GM19455 (cell line): Measurements from ENCODE around the gene TFCP2L1.
"Not testable (repeated sequence)": the region's sequence is repeated elsewhere in the genome, so short reads cannot be mapped to it uniquely, and the experiment has no call there.

Experiments
- ATAC-seq: cut with Tn5 transposase; IDR thresholded peaks from one replicate; pipeline ENCODE4 v1.9.1; 2021; ENCODE audit not compliant: unreplicated experiment

Gene TFCP2L1

DNA sequence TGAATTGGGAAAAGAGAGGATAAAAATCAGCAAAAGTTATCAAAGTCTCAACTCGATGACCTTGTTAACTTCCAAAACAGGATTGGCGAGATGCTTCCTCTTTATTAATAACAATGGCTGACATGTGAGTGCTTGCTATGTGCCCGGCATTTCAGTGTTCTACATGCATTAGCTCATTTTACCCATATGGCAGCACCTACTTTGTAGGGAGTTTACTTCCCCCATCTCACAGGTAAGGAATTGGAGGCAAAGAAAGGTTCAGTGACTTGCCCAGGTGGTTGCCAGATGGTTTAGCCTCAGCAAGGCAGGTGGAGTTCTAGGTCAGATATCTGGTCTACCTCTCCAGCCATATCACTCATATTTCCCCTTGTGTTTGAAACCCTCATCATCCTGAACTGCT, 12.4 kb downstream of the TFCP2L1 start:
- ATAC-seq, result no peak

DNA sequence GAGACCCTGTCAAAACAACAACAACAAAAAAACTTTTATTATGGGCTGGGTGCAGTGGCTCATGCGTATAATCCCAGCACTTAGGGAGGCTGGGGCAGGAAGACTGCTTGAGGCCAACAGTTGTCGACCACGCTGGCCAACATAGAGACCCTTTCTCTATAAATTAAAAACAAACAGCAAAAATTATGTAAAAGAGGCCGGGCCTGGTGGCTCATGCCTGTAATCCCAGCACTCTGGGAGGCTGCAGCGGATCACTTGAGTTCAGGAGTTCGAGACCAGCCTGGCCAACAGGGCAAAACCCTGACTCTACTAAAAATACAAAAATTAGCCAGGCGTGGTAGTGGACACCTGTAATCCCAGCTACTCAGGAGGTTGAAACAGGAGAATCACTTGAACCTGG, 15.6 kb downstream of the TFCP2L1 start:
- ATAC-seq, result not testable (repeated sequence)

DNA sequence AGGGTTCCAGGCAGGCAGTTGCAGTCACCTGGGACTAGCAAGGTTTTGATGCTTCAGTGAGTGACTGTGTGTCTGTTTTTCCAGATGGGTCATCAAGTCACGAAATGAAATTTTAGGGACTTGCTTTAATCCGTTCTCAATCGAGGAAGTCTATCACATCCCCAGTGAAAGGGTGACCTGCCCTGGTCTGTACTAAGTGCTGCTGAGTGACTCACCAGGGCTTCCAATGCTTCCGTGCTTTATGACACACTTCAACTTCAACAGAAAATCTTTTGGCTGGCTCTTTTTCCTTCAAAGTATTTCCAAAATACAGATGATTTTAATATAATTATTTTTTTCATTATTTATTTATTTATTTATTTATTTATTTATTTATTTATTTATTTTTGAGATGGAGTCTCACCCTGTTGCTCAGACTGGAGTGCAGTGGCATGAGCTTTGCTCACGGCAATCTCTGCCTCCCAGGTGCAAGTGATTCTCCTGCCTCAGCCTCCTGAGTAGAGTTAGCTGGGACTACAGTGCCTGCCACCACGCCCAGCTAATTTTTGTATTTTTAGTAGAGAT, 18.4 kb downstream of the TFCP2L1 start:
- no peak for ATAC-seq

DNA sequence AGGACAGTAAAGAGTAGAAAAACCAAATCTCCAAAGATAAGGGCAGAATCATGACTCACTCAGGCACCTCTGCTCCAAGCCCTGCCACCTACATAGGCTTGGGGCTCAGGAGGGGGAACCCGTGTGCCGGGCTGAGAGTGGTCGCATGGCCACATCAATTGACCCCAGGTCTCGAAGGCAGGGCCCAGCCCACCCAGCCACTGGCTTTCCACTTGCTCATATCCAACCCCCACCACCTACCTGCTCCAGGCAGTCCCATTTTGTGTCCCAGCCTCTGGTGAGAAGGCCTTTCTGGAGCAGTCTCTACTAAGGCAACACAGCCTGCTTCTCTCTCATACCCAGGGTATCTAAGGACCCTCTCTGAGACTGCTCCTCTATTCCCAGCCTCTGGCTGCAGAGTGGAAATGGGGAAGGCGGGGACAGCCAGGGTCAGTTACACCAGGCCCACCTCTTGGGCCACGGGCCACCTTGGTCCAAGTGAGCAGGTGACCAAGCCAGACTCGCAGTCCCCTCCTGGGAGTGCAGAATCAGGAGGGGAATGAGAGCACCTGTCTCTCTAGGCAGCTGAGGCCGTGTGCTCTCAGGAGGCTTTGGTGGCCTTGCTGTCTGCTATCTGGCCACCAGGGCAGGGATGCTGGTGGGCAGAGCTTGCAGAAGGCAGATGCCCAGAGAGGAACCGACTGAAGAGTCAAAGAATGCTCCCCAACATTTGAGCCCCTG, 20.8 kb downstream of the TFCP2L1 start:
- no peak for ATAC-seq

DNA sequence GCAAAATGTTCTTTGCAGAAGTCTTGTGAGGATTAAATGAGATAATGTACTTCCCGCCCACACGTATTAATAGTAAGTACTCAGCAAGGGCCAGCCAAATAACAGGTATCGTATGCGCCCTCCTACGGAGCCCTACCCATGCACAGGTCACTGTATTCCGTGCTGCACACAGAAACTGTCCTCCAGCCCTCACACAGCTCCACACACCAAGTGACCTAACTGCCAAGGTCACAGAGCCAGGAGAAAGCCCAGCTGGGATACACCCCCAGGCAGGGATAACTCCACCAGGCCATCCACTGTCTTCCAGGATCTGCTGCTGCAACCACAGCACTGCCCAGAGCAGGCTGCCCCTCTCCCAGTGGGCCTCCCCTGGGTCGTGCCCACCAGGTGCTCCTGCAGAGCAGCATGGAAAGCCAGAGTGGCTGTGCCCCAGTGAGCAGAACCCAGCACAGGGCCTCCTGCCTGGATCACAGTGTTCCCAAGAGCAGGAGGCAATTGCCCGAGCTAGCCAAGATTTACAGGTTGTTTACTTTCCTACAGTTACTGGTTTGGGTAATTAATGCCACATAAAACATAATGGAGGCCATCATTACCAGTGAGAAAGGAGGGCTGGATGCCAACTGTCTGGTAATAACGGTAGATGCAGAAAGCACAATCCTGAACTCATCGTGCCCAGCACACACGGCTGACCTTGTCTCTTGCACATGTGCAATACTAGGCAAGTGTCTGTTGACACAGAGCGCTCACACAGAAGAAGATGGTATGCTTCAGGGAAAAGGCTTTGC, 24.4 kb downstream of the TFCP2L1 start:
- ATAC-seq, result no peak

DNA sequence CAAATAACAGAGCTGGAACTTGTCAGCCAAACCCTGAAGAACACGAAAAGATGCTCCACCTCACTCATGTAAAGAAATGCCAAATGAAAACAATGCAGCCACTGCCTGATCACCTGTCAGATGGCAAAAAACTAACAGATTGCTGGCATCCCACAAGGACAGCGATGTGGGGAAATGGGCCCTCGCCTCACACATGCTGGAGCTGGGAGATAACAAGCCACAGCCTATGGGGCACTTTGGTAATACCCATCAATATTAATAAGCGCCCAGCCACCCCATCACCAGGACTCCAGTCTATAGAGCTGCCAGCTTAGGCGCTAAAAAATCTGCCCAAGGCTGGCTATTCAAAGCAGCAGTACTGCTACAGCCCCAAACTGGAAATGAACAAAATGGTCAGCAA, 27.0 kb downstream of the TFCP2L1 start:
- no peak for ATAC-seq

DNA sequence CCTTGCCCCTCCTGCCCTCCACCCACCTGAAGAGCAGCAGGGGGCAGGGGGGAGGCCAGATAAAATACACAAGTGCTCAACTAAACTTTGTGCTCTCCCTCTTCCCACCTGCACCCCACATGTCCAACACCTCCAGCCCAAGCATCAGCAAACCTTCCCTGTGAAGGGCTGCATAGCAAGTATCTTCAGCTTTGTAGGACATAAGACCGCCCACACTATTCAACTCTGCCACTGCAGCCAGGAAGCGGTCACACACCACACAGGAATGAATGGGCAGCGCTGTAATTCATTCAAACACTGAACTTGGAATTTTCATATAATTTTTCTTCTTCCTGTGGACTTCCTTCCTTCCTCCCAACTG, 27.5 kb downstream of the TFCP2L1 start:
- ATAC-seq, result no peak

DNA sequence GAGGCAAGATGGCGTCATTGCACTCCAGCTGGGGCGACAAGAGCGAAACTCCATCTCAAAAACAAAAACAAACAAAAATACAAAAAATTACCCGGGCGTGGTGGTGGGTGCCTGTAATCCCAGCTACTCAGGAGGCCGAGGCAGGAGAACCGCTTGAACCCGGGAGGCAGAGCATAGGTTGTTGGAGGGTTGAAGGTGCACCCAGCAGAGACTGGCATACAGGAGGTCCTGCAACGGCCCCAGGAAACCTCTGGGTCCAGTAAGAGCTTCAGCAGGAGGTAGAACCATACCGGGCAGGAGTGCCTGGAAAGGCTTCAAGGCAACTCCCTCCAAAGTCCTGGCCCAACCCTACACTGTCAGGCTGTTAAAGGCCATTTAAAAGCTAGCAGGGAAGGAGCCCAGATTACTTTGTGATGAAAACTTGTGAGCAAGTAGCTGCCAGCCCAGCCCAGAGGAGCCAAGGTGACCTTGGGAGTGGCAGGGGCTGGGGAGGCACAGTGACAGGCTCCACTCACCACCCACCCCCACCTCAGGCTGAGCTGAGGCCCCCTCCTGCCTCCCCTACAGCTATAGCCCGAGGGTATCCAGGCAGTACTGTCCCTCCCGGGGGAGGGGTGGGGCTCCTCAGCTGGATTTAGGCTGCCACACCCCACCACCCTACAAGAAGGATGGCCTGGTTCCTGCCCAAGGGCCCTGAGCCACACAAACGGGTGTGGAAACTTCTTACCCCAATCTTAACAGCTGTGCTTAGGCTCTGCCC, 28.1 kb downstream of the TFCP2L1 start:
- ATAC-seq, result no peak

DNA sequence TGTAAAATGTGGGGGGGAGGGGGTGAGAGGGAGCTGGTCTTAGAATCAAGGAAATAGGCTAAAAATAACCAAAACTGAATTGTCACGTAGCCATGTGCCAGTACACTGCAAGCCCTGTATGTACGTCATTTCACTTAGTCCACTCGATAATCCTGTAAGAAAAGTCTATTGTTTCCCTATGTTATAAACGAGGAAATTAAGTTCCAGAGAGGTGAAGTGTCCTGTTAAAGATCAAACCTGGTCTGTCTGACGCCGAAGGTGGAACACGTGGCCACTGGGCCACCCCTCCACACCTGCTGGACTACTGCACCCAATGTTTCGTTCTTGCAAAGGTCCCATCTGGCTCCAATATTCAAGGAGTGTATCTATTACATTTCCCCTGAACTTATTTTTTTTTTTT, 29.6 kb downstream of the TFCP2L1 start:
- no peak for ATAC-seq

DNA sequence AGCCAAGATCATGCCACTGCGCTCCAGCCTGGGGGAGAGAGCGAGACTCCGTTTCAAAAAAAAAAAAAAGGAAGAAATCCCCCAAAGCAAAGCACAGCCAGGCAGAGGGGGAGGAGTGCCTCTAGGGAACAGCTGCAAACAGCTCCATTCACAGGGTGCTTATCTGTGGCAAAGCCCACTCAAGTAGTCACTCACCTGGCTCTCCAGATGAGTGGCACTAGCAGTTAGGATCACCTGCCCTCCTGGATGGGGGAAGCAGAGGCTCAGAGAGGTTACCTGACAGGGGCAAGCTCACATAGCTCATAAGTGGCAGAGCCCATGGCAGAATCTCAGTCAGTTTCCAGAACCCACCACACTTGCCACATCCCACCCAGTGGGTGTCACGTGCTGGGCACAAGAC, 30.3 kb downstream of the TFCP2L1 start:
- ATAC-seq, result no peak

DNA sequence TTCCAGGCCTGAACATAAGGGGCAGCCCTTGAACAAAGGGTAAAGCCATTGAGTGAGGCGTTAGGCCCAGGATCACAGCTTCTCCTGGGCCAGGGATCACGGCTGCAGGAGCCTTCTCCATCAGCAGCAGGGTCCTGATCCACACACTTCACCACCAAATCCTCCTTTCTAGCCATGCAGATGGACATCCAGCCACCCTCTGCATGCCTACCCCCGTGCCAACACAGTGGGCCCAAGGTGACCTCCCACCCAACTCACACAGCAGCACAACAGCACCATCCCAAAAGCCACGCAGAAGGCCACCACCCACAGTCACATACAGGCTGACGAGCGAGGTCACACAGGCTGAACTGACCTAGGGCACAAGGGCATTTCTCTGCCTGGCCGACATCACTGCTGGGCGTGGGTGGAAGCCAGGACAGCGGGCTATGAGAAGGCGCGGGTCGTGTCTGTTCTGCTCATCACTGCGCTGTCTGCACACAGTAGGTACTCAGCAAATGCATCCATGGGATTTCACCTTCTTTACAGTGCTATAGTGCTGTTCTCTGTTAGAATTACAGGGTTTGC, 31.2 kb downstream of the TFCP2L1 start:
- no peak for ATAC-seq

DNA sequence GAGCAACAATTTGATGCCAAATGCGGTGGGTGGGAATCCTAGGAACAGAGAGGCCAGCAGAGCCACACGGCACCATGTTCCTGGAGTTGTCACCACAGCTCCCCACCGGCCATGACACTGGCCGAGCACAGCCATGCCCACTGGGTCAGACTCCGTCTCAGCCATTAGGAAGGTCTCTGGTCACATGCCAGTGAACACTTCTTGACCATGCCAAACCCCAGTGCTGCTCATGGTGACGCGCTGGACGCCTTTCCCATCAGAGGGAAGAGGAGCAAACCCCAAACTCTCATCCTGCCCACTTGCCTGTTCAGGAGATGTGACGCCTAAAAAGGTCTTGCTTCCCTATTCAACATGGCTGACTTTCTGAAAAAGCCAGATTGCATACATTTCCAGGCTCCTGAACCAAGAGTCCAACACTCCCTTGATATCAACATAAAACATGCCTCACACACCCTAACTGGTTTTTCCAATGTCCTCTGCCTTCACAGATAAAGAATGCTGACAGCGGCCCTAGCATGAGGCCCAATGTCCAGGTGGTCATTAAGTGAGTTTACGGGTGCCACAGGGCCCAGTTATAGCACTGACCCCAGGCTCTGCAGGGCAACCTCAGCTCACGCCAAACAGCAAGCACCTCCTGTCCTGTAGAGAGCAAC, 31.9 kb downstream of the TFCP2L1 start:
- ATAC-seq, result no peak

DNA sequence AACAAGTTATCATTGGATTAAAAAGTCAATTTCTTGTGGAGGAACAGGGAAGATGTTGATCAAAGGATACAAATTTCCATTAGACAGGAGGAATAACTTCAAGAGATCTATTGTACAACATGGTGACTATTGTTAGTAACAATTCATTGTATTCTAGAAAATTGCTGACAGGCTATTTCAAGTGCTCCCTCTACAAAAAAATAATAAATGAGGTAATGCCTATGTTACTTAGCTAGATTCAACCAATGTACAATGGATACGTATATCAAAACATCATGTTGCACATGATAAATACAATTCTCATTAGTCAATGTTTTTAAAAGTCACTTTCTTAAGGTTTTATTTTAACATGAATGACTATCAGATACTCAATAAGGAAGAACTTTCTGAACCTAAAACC, 33.5 kb downstream of the TFCP2L1 start:
- no peak for ATAC-seq

DNA sequence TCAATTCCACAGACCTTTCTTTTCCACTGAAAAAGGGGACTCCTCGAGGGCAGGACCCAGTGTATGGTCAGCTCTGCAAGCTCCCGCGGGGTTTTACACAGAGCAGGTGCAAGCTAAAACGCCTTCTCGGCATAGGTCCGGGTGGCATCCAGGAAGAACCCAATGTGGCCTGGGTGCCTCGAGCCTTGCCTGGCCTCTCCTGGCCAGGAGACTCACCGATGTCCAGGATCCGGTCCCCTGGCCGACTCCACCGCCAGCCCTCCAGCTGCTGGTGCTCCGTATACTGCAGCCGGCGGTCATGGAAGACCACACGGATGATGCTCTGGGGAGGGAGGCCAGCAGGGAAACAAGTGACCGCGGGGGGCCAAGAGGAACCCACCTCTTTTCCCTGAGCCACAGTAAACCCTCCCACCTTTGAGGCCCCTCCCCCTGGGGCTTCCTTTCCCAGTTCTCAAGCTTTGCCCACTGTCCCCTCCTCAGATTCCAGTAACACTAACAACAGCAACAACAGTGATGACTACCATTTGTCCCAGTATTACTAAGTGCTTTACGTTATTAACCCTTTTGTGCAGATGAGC, 36.1 kb downstream of the TFCP2L1 start:
- no peak for ATAC-seq

DNA sequence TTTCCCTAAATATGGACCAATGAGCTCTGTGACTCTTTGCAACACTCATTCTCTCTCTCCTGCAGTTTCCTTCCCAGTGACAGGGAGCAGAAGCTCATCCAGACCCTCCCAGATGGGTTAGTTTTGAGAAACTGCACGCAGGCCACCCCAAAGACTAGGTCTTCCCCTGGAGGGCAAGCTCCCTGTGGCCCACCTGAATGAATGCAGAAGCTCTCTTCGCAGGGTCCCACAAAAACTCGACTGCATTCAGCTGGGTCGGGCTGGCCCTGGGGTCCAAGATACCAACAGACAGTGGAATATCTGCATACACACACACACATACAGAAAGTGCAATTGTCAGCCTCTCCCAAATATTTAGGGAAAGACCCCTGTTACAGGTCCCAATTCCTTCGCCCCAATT, 37.0 kb downstream of the TFCP2L1 start:
- ATAC-seq, result no peak

DNA sequence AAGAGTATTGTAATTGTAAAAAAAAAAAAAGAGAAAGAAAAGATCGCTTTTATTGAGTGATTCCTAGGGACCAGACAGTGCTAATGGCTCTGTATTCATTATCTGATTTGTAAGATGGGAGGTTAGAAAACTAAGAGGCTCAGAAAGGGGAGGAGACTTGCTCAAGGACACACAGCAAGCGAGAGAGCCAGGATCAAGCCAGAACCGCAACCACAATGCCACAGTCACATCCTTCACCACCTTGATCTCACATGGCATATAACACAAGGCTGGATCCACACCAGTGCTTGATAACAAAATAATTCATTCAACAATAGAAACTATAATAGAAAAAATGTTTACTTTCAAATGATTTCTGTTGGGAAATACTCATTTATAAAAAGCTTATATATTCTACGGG, 37.5 kb downstream of the TFCP2L1 start:
- ATAC-seq, result no peak

DNA sequence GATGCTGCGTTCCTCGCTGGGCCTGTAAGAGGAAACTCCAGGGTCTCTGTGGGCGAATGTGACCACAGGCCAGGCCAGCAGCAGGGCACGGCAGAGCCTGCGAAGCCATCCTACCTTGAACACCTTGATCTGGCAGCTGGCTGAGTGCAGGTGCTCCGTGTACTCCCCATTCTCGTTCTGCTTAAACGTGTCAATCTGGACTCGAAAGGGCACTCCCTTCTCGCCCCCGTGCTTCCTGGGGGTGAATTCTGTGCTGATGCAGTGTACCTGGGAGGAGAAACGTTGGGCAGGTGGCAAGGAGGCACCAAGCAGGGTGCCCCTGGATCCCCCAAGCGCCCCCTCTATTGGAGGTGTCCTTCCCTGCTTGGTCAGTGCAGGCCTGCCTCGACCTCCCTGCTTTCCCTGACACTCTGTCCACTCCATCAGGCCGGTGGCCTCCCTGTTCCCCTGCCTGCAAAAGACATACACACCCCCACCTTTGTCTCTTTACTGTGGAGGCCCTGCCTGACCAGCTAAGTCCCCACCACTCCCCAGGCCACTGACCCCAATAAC, 38.2 kb downstream of the TFCP2L1 start:
- no peak for ATAC-seq

DNA sequence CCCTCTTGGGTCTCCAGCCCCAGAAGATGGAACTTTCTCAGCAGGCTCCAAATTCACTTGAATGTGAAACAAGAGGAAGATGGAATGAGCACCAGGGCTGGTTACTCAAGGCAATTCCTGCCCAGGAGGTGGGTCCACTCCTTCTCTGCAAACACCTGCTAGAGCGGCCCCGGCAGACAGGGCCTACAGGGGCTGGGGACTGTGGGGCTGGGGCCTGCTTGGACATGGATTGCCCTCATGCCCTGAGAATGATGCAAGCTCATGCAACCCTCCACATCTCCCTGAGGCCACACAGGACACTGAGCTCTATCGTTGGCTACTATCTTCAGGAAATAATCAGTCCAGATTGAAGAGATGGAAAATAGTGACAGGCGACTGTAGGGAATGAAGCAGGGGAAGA, 39.1 kb downstream of the TFCP2L1 start:
- no peak for ATAC-seq

DNA sequence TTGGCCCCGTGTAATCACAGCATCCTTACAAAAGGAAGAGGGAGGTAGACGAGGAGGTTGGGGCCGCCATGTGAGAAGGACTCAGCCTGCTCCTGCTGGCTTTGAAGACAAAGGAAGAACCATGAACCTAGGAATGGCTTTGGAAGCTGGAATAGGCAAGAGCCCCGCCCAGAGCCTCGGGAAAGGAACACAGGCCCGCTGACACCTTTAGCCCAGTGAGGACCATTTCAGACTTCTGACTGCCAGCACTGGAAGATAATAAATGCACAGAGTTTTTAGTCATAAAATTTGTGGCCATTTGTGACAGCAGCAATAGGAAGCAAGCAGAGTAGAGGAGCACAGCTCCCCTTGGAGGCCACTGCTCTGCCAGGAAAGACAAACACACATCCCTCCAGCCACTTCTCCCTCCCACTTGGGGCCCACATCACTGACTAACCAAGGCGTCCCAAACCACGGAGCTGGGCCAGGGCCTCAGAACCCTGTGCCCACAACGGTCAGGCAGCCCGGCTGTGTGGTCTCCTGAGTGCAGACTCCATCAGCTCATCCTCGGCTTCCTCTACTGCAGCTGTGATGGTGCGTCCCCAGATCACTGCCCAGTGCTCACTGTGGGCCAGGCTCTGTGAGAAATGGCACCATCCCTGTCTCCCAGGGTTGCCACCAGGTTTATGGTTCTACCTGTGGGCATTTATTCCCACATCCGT, 39.7 kb downstream of the TFCP2L1 start:
- ATAC-seq, result no peak

DNA sequence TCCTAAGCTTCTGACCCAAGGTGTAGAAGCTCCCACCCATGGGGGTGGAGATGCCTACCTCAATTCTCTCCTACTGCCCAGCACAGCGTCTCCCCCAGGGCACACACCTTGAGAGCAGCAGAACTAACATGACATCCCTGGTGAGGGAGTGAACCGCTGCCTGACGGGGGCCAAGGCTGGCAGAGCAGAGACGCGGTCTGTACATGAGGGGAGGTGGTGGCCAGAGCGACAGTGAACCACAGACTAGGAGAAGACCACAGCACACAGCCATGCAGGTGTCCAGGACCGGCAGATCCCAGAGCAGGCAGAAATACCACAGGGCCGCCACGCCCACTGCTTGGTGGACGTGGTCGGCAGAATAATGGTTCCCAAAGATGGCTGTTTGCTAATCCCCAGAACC, 40.4 kb downstream of the TFCP2L1 start:
- no peak for ATAC-seq
